IMR-90 (cell line): Measurements from ENCODE around the gene NEMP1. TPM values are rescaled to one million over a fixed set of nuclear protein-coding genes. Genes with fewer than 3 reads are reported as not detected.

ENCODE experiments used
- ATAC-seq: fragments of 200-7000 bp; cut with Tn5 transposase; 2 replicates; pipeline ENCODE4 v1.9.1; 2020; ENCODE audit warnings: low read depth, mild to moderate bottlenecking, moderate library complexity
- BruUV-seq: library from RNA; stranded (reverse); fragments of 400-500 nt; replicated peaks from 2 replicates; lab custom pipeline; 2021; lab: Mats Ljungman, UMichigan
- CTCF ChIA-PET: fragments of 300-600 bp; formaldehyde crosslinking; extraction: SDS; loops from one replicate; lab custom pipeline; 2021; ENCODE audit warnings: antibody characterized with exemption; lab: Yijun Ruan, JAX
- POLR2A ChIA-PET: fragments of 300-600 bp; sonication (Branson Sonifier 250); formaldehyde crosslinking; loops from one replicate; lab custom pipeline; 2022; ENCODE audit warnings: antibody characterized with exemption; ENCODE audit not compliant: unreplicated experiment; lab: Charles Lee
- DNase-seq: peaks from one replicate; pipeline ENCODE4 v3.0.0; 2013
- H2AFZ ChIP-seq: replicated peaks from 2 replicates; pipeline ENCODE3; 2013; ENCODE audit warnings: low read length, mild to moderate bottlenecking; ENCODE audit not compliant: poor library complexity
- H2AK5ac ChIP-seq: 2 replicates; pipeline ENCODE4 v1.6.1; 2013; ENCODE audit warnings: low read depth, low read length, inconsistent platforms
- H2AK9ac ChIP-seq: replicated peaks from 2 replicates; pipeline ENCODE3; 2013; ENCODE audit warnings: mild to moderate bottlenecking, low read depth, low read length, moderate library complexity; ENCODE audit not compliant: poor library complexity
- H2BK120ac ChIP-seq: 2 replicates; pipeline ENCODE4 v1.6.1; 2013; ENCODE audit warnings: low read depth, low read length, inconsistent platforms
- H2BK15ac ChIP-seq: 3 replicates; pipeline ENCODE4 v1.6.1; 2013; ENCODE audit warnings: low read depth, low read length, inconsistent platforms
- H2BK20ac ChIP-seq: 2 replicates; pipeline ENCODE4 v1.6.1; 2013; ENCODE audit warnings: low read depth, mild to moderate bottlenecking, inconsistent platforms, low read length, moderate library complexity
- H2BK5ac ChIP-seq: 2 replicates; pipeline ENCODE4 v1.6.1; 2013; ENCODE audit warnings: mild to moderate bottlenecking, low read depth, low read length, inconsistent platforms; ENCODE audit not compliant: poor library complexity, severe bottlenecking
- H3K14ac ChIP-seq: replicated peaks from 2 replicates; pipeline ENCODE4 v1.6.1; 2013; ENCODE audit warnings: low read depth, low read length, inconsistent platforms
- H3K18ac ChIP-seq: 2 replicates; pipeline ENCODE4 v1.6.1; 2013; ENCODE audit warnings: low read depth, low read length, control low read depth
- H3K23ac ChIP-seq: 2 replicates; pipeline ENCODE4 v1.6.1; 2013; ENCODE audit warnings: low read depth, low read length, inconsistent platforms
- H3K27ac ChIP-seq: 2 replicates; pipeline ENCODE4 v1.5.1; 2013; ENCODE audit warnings: mild to moderate bottlenecking, control low read depth, low read length; ENCODE audit not compliant: insufficient read depth
- H3K27me3 ChIP-seq: 2 replicates; pipeline ENCODE4 v1.6.1; 2013; ENCODE audit warnings: low read length; ENCODE audit not compliant: control insufficient read depth, insufficient read depth
- H3K36me3 ChIP-seq: 2 replicates; pipeline ENCODE4 v1.6.1; 2013; ENCODE audit warnings: low read length, mixed read lengths; ENCODE audit not compliant: control insufficient read depth, insufficient read depth
- H3K4ac ChIP-seq: 2 replicates; pipeline ENCODE4 v1.6.1; 2013; ENCODE audit warnings: low read depth, low read length, inconsistent platforms
- H3K4me1 ChIP-seq: 2 replicates; pipeline ENCODE4 v1.6.1; 2013; ENCODE audit warnings: low read length, mixed read lengths; ENCODE audit not compliant: control insufficient read depth, insufficient read depth
- H3K4me2 ChIP-seq: 2 replicates; pipeline ENCODE4 v1.6.1; 2013; ENCODE audit warnings: low read depth, mild to moderate bottlenecking, control low read depth, low read length, moderate library complexity
- H3K4me3 ChIP-seq: 2 replicates; pipeline ENCODE4 v1.5.1; 2013; ENCODE audit warnings: low read depth, mild to moderate bottlenecking, control low read depth, low read length, moderate library complexity; ENCODE audit not compliant: insufficient read depth
- H3K56ac ChIP-seq: 2 replicates; pipeline ENCODE4 v1.6.1; 2013; ENCODE audit warnings: low read length, inconsistent platforms; ENCODE audit not compliant: insufficient read depth; ENCODE audit errors: extremely low read depth
- H3K79me1 ChIP-seq, 2 experiments: 2 replicates each; pipeline ENCODE4 v1.6.1; 2013; ENCODE audit warnings: low read length in 2 of 2, inconsistent platforms in 1 of 2, low read depth in 1 of 2
- H3K9ac ChIP-seq: 2 replicates; pipeline ENCODE4 v1.6.1; 2013; ENCODE audit warnings: low read depth, low read length, control low read depth
- H3K9me1 ChIP-seq: 2 replicates; pipeline ENCODE4 v1.6.1; 2013; ENCODE audit warnings: low read length, inconsistent platforms; ENCODE audit not compliant: insufficient read depth
- H3K9me3 ChIP-seq: 2 replicates; pipeline ENCODE4 v1.6.1; 2013; ENCODE audit warnings: low read length; ENCODE audit not compliant: control insufficient read depth, insufficient read depth
- H4K20me1 ChIP-seq: 2 replicates; pipeline ENCODE4 v1.6.1; 2013; ENCODE audit warnings: low read length, inconsistent platforms; ENCODE audit not compliant: insufficient read depth
- H4K5ac ChIP-seq: 2 replicates; pipeline ENCODE4 v1.6.1; 2013; ENCODE audit warnings: mild to moderate bottlenecking, low read depth, low read length, control low read depth
- H4K8ac ChIP-seq, 2 experiments: 2 replicates each; pipeline ENCODE4 v1.6.1; 2013; ENCODE audit warnings: low read depth in 2 of 2, low read length in 2 of 2, control low read depth in 1 of 2, inconsistent platforms in 1 of 2
- H4K91ac ChIP-seq: 2 replicates; pipeline ENCODE4 v1.6.1; 2013; ENCODE audit warnings: low read depth, low read length, inconsistent platforms; ENCODE audit not compliant: insufficient read depth
- BHLHE40 ChIP-seq: fragments of 150-350 bp; IDR thresholded peaks from 2 replicates; pipeline ENCODE4 v1.6.1; 2016; ENCODE audit warnings: mild to moderate bottlenecking, low read depth, low read length
- CEBPB ChIP-seq: IDR thresholded peaks from 2 replicates; pipeline ENCODE4 v1.6.1; 2012; ENCODE audit warnings: low read depth, low read length, improper control_type of control experiment
- CHD1 ChIP-seq: IDR thresholded peaks from 2 replicates; pipeline ENCODE4 v1.6.1; 2012; ENCODE audit warnings: low read depth, low read length, improper control_type of control experiment
- CTCF ChIP-seq: conservative IDR thresholded peaks from 2 replicates; pipeline ENCODE4 v1.5.1; 2012; ENCODE audit warnings: mild to moderate bottlenecking, low read depth, low read length, improper control_type of control experiment
- ELK1 ChIP-seq: fragments of 150-350 bp; IDR thresholded peaks from 2 replicates; pipeline ENCODE4 v1.6.1; 2016; ENCODE audit warnings: low read depth, mild to moderate bottlenecking, low read length, moderate library complexity, borderline replicate concordance
- FOS ChIP-seq: fragments of 150-350 bp; IDR thresholded peaks from 2 replicates; pipeline ENCODE4 v1.6.1; 2016; ENCODE audit warnings: low read depth, low read length
- MAZ ChIP-seq: IDR thresholded peaks from 2 replicates; pipeline ENCODE4 v1.6.1; 2012; ENCODE audit warnings: low read depth, mild to moderate bottlenecking, low read length, improper control_type of control experiment, moderate library complexity, borderline replicate concordance
- MXI1 ChIP-seq: IDR thresholded peaks from 2 replicates; pipeline ENCODE4 v1.6.1; 2012; ENCODE audit warnings: low read depth, mild to moderate bottlenecking, low read length, moderate library complexity, borderline replicate concordance
- POLR2A ChIP-seq: IDR thresholded peaks from 2 replicates; pipeline ENCODE4 v1.6.1; 2012; ENCODE audit warnings: mild to moderate bottlenecking, low read depth, low read length
- RAD21 ChIP-seq: IDR thresholded peaks from 2 replicates; pipeline ENCODE4 v1.6.1; 2012; ENCODE audit warnings: low read length, improper control_type of control experiment
- RCOR1 ChIP-seq: IDR thresholded peaks from 2 replicates; pipeline ENCODE4 v1.6.1; 2012; ENCODE audit warnings: mild to moderate bottlenecking, low read length, improper control_type of control experiment; ENCODE audit not compliant: insufficient replicate concordance
- RFX5 ChIP-seq: IDR thresholded peaks from 2 replicates; pipeline ENCODE4 v1.8.0; 2012; ENCODE audit warnings: low read depth, mild to moderate bottlenecking, low read length, moderate library complexity
- SMC3 ChIP-seq: fragments of 150-350 bp; IDR thresholded peaks from 2 replicates; pipeline ENCODE4 v1.6.1; 2016; ENCODE audit warnings: low read depth, mild to moderate bottlenecking, antibody characterized with exemption, low read length, moderate library complexity
- USF2 ChIP-seq: fragments of 150-350 bp; IDR thresholded peaks from 2 replicates; pipeline ENCODE4 v1.6.1; 2017; ENCODE audit warnings: mild to moderate bottlenecking, antibody characterized with exemption, low read length, low read depth
- WGBS, 2 experiments: methylation state at CpG; one replicate each; pipeline versions ENCODE4 v1.1.5 to v1.1.7; 2013; ENCODE audit warnings: missing lambda C conversion rate in 2 of 2; ENCODE audit not compliant: insufficient read length in 1 of 2; ENCODE audit errors: extremely low coverage in 2 of 2; 5-methylcytosine and 5-hydroxymethylcytosine counted together
- dilution Hi-C: fragments of 300-500 bp; cut with HindIII; formaldehyde crosslinking; loops from one replicate; pipeline ENCODE4 v1.14.3; 2018; ENCODE audit warnings: low sequenced_read_pairs; ENCODE audit not compliant: unreplicated experiment
- in situ Hi-C: fragments of 300-500 bp; cut with MboI; formaldehyde crosslinking; loops from 3 replicates; pipeline ENCODE4 v1.14.3; 2019; ENCODE audit warnings: low sequenced_read_pairs, inconsistent platforms, mixed read lengths
- intact Hi-C: fragments of 100-400 bp; cut with micrococcal nuclease; formaldehyde crosslinking; loops from 2 replicates; pipeline ENCODE4 v1.10.0; 2022
- polyA plus RNA-seq, 3 experiments: library from polyadenylated mRNA; depleted of rRNA; stranded (reverse); fragments of >200 nt; gene quantifications; 2 replicates each; pipeline ENCODE4 v1.2.3, GENCODE V29; 2012; ENCODE audit warnings: low replicate concordance in 1 of 3
- total RNA-seq: library from RNA; depleted of rRNA; stranded (reverse); fragments of >200 nt; gene quantifications from 2 replicates; pipeline ENCODE4 v1.2.3, GENCODE V29; 2012

Gene NEMP1
- total and polyA plus RNA-seq, 2 of the 4 experiments (the other 2 are of a cell fraction), result 8.9 to 10.9 TPM

- Histone ChIP-seq H2BK5ac (no peak overlapping the region), H4K8ac (no peak overlapping the region), H2BK120ac (no peak overlapping the region), H3K14ac (no peak overlapping the region), H2BK20ac (no peak overlapping the region), H4K5ac (no peak overlapping the region), H3K56ac (no peak overlapping the region), H3K4ac (no peak overlapping the region), H4K91ac (no peak overlapping the region), H3K23ac (no peak overlapping the region), H3K9me3 (no peaks in the 10 kb centered on the region), H4K20me1 (no peaks in the 10 kb centered on the region), H3K27me3 (peaks cover 17% of the 10 kb centered on the region), H2BK15ac (no peak overlapping the region), H3K4me2 (no peak overlapping the region), H3K18ac (no peak overlapping the region), H2AK9ac (no peak overlapping the region), H3K36me3 (no peaks in the 10 kb centered on the region), H2AFZ (no peak overlapping the region), H3K9ac (no peak overlapping the region), H3K27ac (no peak overlapping the region), H3K9me1 (0 out of 2 replicates have a peak, but pooled peaks cover 2% of the 10 kb centered on the region), H2AK5ac (no peak overlapping the region), H3K4me1 (peaks cover 5% of the 10 kb centered on the region; the same call in 1 of the 2 replicates), H3K4me3 (no peak overlapping the region), H3K79me1 (no peaks in the 10 kb centered on the region)
- no TSS peak for BruUV-seq
- ATAC-seq (no peak), DNase-seq (no peak)
- ChIA-PET CTCF (interaction anchor here (0.6 to 1.3 kb wide), 3 partner anchors 12 to 92 kb away, joined by 3 to 4 read pairs (median 3); no protein-coding TSS in a partner anchor), POLR2A (no interaction called here)
- in situ Hi-C loops (loop anchor here (5.0 kb wide), 1 partner anchor 32 kb away; the partner anchor contains the start of gene MYO1A), intact Hi-C loops (no loop called here), dilution Hi-C loops (no loop called here)
- no CpG with 5 or more reads among the region's 9 CpGs for WGBS, 2 experiments
- TF ChIP-seq FOS (no peak), BHLHE40 (no peak), SMC3 (no peak), MAZ (no peak), CHD1 (no peak), ELK1 (no peak), RFX5 (no peak), RAD21 (no peak), USF2 (no peak), MXI1 (no peak), CEBPB (no peak), CTCF (no peak), RCOR1 (no peak), POLR2A (no peak)
These were observed 58.4 kb downstream of the NEMP1 start for GRCh38 chr12:57019983-57020719.
